IPS-NIHi11 (cell line): ENCODE data around the gene DZIP1L.
A peak's percentile ranks its signal among the peaks of the same experiment; 100 is the strongest.

Experiments used
- DNase-seq: peaks from one replicate; pipeline ENCODE4 v3.0.0; 2012; ENCODE audit warnings: mixed read lengths, low spot score

Gene DZIP1L

DNA sequence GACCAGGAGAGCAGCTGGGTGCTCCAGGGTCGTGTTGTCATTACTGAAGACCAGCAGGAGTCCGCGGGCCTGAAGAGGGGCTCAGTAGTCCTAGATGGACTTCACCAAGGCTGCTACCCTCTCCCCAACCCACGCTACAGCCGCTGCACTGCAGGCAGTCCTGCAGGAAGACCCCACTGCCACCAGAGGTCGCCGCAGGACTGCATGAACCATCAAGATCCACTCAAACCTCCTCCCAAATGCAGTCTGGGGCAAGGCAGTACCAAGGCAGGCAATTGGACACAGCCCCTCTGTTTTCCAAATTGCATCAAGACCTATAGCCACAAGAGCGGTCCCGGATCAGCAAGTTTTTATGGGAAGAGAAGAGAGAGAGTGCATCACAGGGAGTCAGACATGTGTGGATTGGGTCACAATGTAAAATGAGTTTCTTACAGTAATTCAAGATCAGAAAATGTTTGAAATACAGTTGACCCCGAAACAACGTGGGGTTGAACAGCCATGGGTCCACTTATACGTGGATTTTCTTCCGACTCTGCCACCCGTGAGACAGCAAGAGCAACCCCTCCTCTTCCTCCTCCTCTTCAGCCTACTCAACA is 46.7 kb downstream of the DZIP1L start:
- peak; percentile 92 for DNase-seq

DNA sequence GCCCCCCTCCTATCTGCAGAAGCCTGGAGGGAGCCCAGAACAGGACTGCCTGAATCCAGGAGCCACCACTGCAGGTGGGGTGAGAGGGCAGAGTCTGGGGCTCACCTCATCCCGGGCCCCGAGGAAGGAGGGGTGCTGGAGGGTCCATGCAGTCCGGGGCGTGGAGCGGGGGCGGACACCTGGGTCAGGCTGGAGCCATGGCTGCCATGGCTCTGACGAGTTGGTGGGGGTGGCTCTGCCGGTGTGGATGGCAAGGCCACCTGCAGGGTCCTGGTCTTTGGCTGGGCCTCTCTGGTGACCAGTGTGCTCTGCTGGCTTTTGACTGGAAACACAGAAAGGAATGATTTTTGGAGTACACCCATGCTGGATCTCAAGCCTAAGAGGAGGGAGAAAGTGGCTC is 47.4 kb downstream of the DZIP1L start:
- DNase-seq: no peak

DNA sequence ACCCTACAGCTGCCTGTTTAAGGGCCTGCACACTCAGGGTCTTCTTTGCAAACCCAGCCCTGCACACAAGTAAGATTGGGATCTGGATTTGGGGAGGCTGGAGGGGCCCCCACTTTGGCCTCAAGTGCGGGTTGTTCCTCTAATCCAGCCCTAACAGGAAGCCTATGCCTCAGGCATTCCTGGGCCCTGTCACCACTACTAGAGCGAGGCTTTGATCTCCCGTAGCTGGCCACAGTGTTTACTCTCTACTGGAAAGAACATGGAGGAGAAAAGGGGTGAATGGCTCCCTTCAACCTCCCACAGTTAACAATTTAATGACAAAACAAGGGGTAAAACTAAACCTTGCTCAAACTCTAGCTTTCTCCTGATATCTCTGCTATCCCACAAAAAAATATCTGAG is 48.4 kb downstream of the DZIP1L start:
- no peak for DNase-seq

DNA sequence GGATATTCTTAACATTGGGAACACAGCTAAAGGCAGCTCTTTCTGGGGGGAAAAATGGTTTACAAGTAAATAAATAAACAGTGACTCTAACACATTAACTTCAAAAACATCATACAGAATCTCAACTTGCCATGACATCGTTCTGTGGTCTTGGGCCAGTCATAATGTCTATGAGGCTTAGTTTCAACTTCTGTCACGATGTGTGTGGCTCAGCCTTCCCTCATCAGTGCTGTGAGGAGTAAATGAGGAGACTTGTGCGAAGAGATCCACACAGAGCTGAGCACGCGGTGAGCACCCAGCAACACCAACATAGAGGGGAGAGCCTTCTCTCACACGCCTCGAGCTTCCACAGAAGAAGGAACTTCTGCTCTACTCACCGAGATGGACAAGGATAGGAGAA is 49.0 kb downstream of the DZIP1L start:
- no peak for DNase-seq

DNA sequence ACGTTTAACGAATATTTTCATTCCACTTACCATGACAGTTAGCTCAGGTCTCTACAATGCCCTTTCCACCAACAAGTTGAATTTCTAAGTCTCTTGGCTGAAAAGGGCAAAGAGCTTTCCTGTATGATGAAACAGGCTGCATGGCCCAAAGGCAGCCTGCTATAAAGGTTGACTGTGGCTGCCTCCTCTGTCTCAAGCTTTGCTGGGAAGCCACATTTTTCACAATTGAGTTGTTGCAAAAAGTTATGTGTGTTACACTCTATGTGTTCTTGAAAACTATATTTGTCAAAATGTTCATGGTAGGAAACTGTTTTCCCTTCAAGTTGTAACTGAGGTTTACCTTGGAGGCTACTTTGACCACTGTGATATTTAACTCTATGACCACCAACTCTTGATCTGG is 49.5 kb downstream of the DZIP1L start:
- no peak for DNase-seq

DNA sequence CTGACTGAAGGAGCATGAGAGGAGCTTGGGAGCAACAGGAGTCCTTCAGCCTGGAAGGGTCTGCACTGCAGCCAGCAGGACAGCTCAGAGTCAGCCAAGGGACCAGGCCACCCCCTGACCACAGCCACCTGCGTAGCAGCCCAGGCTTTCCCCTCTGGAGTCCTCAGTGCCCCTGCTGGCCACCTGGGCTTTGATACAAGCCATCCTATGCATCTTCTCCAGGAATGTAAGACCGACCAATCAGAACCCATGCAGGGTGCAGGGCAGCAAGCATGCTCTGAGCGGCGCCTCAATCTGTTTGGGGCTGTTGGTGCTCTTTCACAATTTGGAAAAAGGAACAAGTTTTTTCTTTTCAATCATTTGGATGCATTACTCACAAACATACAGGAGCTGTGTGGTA is 52.0 kb downstream of the DZIP1L start:
- DNase-seq: no peak

DNA sequence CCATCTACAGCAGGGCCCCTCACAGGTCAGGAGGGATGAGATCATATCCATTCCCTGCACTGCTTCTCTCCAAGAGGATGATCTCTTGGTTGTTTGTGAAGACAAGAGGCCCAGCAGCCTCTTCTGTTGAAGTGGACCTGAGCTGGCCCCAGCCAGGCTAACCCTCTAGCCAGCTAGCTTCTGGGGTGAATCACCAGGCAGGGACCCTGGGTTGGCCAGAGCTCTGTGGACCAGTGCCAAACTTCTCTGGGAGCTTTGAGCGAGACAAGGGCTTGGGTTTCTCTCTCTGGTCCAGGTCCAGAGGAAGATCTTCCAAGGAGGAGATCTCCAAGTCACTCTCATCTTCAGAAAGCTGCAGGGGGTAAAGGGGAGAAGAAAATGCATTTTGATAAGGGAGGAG is 52.8 kb downstream of the DZIP1L start:
- no peak for DNase-seq

DNA sequence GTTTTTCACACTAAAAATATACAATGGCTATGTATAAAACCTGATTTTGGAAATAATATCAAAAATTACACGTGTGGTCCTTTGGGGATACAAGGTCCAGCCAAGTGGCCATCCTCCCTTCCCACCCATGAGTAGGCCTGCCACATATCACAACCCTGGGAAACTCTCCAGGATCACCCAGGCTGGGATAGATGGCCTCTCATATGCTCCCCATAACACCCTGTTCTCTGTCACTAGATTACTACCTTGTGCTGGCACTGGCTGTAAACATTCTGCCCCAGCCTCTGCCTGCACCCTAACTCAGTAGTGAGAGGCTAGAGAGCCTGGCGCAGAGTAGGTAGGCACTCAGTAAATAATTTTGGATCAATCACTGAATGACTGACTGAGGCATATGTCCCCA is 53.4 kb downstream of the DZIP1L start:
- no peak for DNase-seq

DNA sequence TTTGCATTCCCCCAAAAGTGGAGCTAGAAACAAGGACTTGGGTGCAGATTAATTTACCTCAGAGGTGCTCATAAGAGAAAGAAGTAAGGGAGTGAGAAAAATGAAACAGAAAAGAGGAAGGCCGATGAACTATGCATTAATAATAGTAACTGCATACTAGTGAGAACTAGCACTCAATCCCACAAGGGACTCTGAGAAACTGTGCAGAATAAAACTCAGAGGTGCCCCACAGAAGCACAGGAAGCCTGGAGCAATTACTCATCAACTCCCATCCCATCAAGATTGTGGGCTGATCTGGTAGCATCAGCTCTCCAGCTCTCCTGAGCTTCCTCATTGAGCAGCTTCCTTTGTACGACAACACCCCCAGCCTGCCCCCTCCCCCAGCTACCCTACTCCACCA is 54.6 kb downstream of the DZIP1L start:
- DNase-seq: no peak

DNA sequence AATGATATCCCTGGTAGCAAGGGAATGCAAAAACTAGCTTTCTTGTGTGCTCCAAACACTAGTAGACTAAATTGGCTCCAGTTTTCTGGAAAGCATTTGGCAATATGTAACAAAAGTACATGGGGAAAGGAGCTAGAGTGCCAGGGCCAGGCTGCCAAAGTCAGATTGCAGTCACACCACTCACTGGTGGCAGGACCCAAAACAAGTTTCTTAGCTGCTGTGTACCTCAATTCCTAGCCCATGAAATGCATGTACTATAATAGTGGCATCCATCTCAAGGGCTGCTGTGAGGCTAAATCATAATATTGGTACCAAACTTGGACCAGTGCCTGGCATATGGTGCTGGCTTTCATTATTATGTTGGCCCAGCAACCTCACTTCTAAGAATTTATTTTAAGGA is 56.1 kb downstream of the DZIP1L start:
- no peak for DNase-seq

DNA sequence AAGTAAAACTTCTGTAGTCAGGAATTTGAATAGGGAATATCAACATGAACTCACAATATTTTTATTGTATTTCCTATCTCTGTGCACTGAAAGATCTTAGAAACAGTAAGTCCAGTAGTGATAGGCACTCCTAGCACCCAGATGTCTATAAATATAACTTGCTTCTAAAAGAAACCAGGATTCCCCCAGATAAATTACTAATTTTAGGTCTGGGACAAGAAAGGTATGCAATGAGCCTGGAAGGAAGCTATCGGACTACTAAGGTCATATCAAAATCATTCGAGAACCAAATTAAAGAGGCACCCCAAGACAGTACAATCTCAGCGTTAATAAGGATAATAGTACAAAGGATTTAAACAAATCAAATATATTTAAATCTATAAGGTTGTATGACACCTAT is 58.0 kb downstream of the DZIP1L start:
- DNase-seq: no peak

DNA sequence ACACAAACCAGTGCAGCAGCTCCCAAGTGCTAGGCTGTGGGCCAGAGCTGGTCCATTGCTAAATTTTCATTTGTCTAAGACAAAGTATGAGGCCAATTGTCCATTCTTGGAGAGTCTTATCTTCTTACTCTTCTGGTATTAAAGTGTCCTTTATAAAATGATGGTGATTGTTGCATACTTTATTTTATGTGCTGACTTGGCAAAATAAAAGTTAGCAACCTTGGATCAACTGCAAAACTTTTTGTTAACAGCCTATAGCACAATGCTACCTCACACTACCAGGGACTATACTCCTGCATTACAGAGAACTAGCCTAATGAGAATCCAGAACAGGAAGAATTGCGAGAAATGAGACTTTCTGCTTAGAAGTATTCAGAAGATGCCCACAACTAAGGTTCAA is 61.4 kb downstream of the DZIP1L start:
- no peak for DNase-seq

DNA sequence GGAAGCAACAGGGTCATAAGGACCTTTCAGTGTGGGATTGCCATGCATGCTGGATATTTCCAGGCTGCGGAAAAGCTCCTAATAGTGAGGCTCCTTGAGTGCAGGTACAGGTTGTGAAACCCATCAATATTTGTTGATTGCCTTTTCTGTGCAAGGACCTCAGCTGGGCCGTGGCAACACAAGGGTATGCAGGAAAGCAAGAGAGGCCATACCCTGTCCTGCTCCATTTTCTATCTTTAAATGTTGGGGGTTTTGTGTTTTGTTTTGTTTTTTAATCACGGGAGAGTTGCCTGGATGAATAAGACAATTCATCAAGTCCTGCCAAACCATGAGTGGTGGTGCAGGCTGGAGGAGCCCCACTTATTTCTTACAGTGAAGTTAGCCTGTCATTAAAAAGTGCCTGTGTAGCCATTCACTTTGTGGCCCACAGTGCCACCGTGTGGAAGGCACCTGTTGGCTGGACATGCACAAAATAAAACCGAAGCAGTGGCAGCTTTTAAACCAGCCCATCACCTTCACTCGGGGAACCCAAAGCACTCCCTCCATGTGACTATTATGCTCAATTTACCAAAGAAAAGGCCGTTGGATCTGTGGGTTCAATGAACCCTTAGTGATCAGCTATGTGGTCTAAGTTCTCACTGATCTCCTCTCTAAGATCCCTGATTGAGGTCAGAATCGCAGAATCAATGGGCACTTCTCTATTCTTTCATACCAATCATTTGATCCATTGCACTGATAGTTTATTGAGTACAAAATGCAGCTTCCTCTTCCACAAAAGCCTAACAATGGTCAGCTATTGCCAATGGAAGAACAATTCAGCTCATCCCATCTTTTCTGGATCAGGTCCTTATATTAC is 63.2 kb downstream of the DZIP1L start:
- DNase-seq: peak; percentile 58

DNA sequence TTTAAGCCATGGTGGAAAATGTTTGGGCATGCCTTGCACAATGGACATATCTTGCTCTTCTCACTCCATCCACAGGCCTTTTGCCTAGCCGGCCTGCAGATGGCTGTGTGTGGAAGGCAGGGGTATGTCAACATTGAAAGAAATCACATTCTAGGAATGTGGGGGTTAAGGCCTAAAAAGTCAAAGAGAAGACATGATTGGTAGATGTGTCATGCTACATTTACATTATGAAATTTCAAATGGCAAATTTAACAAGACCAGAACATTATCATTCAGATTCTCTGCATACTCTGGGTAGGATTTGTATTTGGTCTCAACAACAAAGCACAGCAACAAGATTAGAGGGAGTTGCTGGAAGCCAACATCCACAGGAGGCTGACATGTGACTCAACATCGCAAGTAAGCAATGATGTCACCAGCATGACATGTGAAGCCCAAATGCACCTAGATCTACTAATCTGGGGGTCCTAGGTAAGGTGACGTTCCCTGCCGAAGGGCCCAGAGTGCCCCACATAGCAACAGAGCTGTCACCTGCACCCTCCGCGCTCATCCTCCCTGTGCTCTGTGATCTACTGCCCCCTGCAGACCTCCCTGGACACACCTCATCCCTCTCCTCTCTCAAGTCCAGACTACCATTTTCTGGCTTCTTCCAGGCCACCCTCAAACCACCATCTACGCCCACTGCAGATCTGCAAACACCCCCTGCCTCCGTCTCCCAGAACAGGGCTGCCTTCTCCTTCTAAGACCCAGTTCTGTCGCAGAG is 66.1 kb downstream of the DZIP1L start:
- no peak for DNase-seq

DNA sequence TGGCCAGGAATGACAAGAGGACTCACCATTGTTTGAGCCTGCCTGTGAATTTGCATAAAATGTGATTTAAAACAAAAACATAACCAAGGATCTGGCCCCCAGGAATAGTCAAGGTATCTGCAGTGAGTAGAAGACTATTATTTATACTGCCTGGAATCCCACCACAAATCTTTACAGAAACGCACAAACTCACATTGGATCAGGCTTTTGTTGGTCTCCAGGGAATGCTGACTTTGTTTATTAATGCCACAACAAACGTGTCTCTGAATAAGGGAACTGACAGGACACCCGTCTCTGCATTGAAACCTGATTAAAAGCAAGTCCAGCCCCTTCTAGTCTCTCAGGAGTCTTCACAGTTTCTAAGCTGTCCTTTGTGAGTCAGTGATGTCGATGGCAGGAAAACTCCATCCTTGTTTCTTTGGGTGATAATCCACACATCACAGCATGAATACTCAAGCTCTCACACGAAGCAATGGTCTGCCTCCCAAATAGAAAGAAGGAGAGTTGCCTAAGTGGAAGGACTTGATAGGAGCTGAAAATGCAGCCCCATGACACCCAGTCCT is 67.7 kb downstream of the DZIP1L start:
- DNase-seq: no peak

DNA sequence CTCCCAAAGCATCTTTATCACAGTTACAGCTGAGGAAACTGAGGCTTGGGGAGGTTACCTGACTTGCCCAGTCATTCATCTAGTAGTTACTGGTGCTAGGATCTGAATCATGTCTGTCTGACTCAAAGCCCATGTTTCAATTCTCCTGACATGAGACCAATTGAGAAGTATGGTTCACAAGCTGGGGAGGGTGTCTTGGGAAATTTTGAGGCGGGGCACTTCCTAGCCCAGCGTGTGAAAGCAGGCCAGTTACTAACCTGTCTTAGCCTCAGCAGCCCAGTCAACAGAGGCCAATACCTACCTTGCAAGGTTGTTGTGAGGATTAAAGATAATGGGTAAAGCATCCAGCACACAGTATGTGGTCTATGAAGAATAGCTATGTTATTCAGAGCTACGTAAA is 68.5 kb downstream of the DZIP1L start:
- DNase-seq: no peak

DNA sequence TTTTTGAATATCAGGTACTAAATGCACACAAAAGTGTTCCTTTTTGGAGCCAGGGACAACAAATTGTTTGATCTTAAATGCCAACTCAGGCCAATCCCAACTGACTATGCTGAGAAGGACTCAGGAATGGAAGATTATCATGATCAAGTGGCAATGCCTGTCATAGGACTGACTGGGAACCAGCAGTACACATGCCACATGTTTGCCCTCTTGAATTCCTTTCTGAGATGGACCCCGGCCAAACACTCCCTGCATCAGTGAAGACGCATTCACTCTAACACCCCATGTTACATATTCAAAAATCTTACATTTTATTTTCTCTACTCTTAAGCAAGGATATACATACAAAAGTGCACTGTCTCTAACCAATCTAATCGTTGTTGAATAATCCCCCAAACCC is 69.3 kb downstream of the DZIP1L start:
- DNase-seq: no peak

DNA sequence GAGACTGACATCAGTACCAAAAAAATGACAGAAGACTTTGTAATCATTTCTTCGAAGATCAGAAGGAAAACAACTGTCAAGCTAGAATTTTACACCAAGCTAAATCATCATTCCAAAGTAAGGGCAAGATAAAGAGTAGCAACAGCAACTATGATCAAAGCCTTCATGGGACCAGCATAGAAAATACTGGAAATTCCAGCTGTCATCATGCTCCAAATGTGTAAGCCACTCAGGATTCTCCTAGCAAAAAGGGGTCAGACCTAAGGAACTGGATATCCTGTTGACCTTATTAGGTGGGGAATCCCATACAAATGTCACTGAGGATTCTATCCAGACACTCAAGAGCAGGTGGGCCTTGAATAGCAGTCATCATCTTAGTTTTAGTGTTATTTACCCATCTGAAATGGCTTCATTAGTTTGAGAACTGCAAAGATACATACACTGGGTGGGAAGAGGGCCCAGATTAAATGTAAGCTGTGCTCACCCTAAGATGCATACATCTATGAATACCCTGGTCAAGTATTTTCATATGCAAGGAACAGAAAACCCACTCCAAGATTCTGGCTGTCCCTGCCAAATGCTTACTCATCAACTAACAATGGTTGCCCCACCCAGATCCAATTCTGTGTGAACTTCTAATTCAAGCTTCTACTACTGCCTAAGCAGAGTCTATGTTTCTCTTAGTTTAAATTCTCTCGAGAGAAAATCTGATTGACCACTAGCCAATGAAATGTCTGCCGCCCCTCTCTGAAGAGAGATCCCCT is 72.0 kb downstream of the DZIP1L start:
- DNase-seq: no peak

DNA sequence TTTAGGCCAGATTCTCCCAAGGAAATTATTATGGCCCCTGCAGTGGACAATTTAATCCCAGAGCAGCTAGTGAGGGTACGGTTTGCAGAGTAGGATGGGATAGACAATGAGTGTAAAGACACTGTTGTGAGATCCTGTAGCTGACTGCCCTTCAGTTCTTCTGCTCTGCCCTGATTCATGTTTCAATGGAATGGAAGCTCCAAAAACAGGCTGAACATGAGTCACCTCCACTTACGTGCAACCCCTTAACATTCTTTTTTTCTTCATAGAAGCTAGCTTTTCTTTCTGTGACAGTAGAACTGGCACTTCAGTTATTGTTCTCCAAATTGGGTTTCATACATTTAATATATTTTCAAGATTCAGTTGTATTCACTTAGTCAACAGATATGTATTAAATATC is 73.4 kb downstream of the DZIP1L start:
- no peak for DNase-seq

DNA sequence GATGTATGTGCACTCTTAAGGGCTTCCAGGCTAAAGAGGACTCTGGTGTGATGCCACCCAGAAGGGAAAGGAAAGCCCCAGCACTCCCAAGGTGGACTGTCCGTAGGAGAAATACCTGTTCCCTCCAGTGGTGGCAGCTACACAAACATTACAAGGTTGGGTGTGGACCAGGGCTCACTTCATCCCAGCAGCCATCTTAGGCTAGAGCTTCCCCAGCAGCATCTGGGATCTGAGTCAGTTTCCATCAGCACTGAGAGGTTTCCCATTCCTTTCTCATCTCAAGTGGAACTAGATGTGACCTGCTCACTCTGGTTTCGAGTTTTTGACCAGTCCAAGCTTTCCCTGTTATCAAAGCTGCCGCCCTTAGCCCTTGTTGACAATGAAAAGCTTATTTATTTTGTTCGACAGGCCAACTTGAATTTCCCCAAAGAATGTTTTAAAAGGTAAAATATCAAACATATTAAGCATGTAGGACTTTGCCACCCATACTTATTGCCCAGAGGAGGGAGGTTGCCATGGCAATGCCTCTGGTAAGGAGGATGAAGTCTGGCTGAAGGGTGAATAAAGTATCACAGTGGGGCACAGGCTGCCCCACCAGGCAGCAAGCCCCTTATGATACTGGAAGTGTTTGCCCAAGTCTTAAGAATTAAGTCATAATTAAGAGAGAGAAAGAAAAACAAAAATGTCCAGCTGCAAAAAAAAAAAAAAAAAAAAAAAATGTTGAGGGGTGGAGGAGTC is 76.5 kb downstream of the DZIP1L start:
- DNase-seq: peak; percentile 32

DNA sequence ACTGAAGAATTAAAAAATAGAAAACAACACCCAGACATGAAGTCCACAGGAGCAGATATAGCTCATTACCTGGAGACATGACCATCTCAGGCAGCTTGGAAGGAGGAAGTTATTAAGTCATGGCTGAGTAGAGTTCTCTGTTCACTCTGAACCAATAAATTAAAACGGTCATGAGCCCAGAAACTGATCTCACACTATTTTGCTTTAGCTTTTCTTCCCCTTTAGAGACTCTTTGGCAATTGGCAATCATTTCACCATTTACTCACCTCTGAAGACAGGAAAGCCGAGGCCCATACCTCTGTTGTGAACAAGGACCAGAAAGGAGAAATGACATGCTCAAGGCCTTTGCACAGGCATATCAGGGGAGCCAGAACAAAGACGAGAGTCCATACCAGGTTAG is 78.8 kb downstream of the DZIP1L start:
- no peak for DNase-seq
